GM19193 (cell line): ENCODE results near the gene ADGRV1.

Experiments used
- POLR2A ChIP-seq: IDR thresholded peaks from 4 replicates; pipeline ENCODE4 v1.6.1; 2011; ENCODE audit not compliant: insufficient read depth, insufficient read length; ENCODE audit errors: extremely low read depth

ADGRV1 gene

GRCh38 chr5:90545511-90545910, 13.1 kb upstream of the ADGRV1 start:
- TF ChIP-seq POLR2A, result no peak

DNA sequence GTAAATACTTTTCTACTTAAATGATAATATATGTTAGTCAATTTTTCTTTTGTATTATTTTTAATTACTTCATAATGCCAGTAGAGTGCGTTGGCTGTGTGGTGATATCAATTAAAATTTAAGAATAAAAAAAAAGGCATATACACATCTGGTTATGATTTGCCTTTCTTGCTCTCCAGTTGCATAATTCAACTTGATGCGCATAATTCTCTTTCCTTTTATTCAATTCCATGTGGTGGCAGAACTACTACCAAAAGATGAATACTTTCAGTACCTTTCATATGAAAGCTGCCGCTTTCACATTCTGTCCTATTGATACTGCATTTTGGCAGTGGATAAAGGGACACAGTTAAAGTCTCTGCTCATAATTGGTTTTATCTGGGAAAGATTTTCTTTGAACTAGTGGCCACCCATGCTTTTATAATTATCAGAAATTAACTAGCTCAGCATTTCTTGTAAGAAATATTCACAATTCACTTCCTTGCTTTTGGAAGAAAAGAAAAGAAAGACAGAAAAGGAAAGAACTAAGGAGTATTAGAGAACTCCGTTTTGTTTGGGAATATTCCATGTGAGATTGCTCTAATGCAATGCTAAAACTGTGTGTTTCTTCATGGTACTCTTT, 12.3 kb upstream of the ADGRV1 start:
- TF ChIP-seq POLR2A, result no peak

- no peak for TF ChIP-seq POLR2A
Observed at GRCh38 chr5:90547072-90547536, 11.5 kb upstream of the ADGRV1 start.

DNA sequence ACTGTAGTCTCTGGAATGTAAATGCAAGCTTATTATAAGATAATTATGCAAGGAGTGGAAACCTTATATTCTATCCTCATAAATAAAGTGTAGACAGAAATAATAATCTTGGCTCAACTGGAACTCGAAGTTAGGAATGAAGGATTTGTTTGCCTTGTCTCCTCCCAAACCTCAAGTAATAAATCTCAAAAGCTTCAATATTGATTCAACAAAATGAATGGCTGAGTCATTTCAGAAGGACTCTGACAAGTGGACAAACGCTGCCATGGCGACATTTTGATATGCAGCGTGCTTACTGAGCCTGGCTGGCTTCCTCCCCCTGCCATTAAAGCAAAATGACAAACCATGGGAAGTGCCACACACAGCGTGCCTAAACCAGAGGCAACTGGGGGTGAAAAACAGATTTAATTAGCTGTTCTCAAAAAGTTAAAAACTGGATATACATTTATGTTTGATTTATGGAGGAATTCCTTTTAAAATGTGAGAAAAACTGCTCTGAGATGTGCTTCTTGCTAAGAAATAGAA, 10.5 kb upstream of the ADGRV1 start:
- no peak for TF ChIP-seq POLR2A

- no peak for TF ChIP-seq POLR2A
Observed at GRCh38 chr5:90549223-90549622, 9.4 kb upstream of the ADGRV1 start.

- TF ChIP-seq POLR2A, result no peak
Observed at GRCh38 chr5:90549729-90550275, 8.8 kb upstream of the ADGRV1 start.

- TF ChIP-seq POLR2A, result no peak
Observed at GRCh38 chr5:90550963-90551362, 7.6 kb upstream of the ADGRV1 start.

- TF ChIP-seq POLR2A, result no peak
Observed at GRCh38 chr5:90551376-90551775, 7.2 kb upstream of the ADGRV1 start.

GRCh38 chr5:90553711-90554110, 4.9 kb upstream of the ADGRV1 start:
- TF ChIP-seq POLR2A, result no peak

DNA sequence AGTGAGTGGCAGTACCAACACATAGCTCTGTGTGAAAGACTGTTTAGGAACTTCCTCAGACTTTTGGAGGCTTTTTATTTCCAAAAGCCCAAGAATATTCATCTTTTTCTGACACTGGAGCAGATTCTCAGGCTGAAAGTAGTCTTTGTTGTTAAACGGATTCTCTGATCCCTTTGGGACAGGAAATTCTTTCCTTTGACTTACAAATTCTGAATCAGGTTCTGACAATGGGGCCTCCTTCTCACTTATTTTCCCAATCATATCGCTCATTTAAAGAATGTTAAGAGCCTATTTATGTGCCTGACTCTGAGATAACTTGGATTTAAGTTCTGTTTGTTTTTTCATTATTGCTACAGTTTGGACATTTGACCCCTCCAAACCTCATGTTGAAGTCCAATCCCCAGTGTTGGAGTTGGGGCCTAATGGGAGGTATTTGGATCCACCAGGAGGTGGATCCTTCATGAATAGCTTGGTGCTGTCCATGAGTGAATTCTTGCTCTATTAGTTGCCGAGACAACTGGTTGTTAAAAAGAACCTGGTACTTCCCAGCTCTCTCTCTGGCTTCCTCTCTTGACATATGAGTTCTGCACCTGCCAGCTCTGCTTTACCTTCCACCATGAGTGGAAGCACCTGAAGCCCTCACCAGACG, 4.1 kb upstream of the ADGRV1 start:
- TF ChIP-seq POLR2A, result no peak

DNA sequence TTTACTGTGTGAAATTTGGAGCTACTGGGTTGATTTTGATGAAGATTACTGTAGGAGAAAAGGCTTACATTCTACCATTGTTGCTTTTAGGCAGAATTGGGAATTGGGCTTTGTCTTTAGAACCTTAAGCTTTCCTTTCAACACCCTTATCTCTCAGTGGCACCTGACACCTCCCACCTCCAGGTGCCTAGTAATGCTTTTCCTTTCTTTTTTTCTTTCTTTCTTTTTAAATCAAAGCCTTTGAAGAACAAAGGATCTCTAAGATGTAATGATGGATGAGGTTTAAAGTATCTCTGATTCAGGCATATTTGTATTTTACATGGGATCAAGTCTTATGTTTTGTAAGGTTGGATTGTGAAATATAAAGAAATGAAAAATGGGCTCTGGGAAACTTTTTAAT, 2.9 kb upstream of the ADGRV1 start:
- TF ChIP-seq POLR2A, result no peak

GRCh38 chr5:90557391-90557790, 1.2 kb upstream of the ADGRV1 start:
- TF ChIP-seq POLR2A, result no peak

DNA sequence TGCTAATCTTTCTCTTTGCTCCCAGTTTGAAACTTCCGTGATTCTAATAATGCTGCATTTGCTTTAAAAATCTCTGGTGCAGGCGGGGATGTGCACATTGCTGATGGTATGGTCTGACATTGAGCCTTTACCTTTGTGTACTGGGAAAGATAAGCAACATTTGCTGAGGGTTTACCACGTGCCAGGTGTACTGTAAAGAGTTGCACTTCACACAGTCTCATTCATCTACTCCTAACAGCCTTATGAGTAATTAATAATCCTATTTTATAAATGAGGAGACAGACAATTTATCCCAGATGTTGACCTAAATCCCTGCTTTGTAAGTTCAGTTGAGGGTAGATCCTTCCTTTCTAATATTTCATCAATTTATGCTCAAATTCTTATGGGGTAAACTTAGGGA, 726 bp upstream of the ADGRV1 start:
- TF ChIP-seq POLR2A, result no peak

GRCh38 chr5:90560771-90561170, 2.2 kb downstream of the ADGRV1 start:
- no peak for TF ChIP-seq POLR2A

DNA sequence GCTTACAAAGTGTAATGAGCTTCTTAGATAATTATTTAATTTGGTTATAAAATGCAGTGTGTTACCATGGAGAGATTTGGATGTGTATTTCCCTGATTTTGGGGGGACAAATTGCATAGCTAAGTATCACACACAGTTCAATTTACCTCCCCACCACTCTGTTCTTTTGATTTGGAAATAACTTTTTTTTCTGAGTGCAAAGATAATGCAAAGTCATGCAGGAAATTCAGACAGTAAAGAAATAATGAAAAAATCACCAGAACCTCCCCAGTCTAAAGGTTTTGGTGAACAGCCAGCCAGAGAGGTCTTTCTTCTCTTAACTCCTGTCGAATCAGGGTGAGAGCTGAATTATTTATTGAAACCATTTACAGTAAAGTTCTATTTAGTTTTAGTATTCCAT, 3.2 kb downstream of the ADGRV1 start:
- TF ChIP-seq POLR2A, result no peak

- no peak for TF ChIP-seq POLR2A
Observed at GRCh38 chr5:90562341-90562740, 3.7 kb downstream of the ADGRV1 start.
